Fibroblast of pulmonary artery (primary cell): Measurements from ENCODE around the gene NPAS3.

ENCODE experiments used
- DNase-seq: peaks from one replicate; pipeline ENCODE4 v3.0.0-alpha.2; 2010; ENCODE audit warnings: low read depth
- H3K4me3 ChIP-seq: replicated peaks from 2 replicates; pipeline ENCODE4 v1.5.1; 2011; ENCODE audit warnings: low read depth, mild to moderate bottlenecking, control low read depth, low read length, moderate library complexity
- TF ChIP-seq, protein P1 (sequence below): IDR thresholded peaks from 2 replicates; pipeline ENCODE4 v1.5.1; 2011; ENCODE audit warnings: mild to moderate bottlenecking, control low read depth, low read length, inconsistent platforms; ENCODE audit errors: missing control alignments

Gene NPAS3

GRCh38 chr14:33430414-33431035 is 491.8 kb downstream of the NPAS3 start:
- no peak overlapping the region for H3K4me3 ChIP-seq
- TF ChIP-seq, protein P1, sequence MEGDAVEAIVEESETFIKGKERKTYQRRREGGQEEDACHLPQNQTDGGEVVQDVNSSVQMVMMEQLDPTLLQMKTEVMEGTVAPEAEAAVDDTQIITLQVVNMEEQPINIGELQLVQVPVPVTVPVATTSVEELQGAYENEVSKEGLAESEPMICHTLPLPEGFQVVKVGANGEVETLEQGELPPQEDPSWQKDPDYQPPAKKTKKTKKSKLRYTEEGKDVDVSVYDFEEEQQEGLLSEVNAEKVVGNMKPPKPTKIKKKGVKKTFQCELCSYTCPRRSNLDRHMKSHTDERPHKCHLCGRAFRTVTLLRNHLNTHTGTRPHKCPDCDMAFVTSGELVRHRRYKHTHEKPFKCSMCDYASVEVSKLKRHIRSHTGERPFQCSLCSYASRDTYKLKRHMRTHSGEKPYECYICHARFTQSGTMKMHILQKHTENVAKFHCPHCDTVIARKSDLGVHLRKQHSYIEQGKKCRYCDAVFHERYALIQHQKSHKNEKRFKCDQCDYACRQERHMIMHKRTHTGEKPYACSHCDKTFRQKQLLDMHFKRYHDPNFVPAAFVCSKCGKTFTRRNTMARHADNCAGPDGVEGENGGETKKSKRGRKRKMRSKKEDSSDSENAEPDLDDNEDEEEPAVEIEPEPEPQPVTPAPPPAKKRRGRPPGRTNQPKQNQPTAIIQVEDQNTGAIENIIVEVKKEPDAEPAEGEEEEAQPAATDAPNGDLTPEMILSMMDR = no peak
- no peak for DNase-seq

DNA sequence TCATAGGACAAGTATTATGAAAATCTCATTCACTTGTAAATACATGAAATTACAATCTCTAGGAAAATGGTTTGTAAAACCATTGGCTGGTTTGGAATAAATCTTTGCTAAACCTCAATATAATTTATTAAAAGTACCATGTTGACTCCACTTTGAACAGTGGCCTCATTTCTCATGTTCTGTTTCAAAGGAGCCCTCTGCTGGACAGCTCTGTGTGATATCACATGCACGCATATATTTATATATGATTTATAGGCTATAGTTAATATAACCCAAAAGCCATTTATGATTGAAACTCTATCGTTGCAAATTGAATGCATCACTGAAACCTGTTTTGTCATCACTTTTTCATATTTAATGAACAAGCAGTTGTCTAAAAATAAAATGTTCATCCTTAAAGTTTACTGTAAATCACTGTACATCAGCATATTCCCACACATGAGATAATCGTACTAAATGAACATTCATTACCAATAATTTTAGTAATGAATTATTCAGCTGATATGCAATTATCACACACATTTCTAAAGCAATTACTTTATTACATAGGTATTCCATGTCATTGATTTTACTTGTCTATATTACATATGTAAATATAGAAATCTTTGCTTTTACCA is 493.8 kb downstream of the NPAS3 start:
- peak; percentile 69 for DNase-seq
- TF ChIP-seq, protein P1 = peak; percentile 67
- H3K4me3 ChIP-seq = no peak overlapping the region

GRCh38 chr14:33433396-33433795 is 494.7 kb downstream of the NPAS3 start:
- DNase-seq = no peak
- TF ChIP-seq, protein P1 = no peak
- no peak overlapping the region for H3K4me3 ChIP-seq

DNA sequence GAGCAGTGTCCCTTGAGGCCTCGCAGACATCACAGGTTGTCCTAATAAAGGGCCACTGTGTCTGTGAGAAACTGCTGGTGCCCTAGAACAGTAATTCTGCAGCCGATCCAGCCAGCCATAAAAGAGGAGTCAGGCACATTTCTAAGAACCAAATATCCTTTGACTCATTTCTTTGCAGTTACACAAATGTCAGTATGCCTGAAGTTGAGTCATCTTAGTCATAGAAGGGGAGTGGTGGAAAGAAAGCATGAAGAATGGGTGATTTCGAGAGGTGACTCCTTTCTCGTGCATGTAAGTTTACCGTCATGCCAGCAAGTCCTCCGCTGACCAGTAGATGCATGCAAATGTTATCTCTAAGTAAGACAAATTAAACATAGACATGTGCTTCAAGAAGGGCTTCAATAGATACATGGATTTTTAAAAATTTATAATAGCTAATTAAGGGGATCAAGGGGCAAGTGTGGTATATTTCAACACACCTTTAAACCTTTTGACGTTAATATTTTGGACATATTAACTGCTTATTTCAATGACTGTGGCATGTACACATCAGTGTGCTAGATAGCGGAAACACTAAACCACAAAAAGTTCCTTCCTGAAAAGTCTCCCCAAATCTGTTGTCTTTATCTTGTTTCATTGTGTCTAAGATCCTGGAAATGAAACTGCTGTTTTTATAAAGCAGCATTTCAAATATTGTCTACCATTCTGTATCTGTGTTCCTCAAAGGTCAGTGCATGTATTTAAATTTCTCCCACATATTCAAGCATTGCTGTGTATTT is 497.4 kb downstream of the NPAS3 start:
- DNase-seq = peak; percentile 84
- H3K4me3 ChIP-seq = no peak overlapping the region
- TF ChIP-seq, protein P1 = no peak

GRCh38 chr14:33441633-33442032 is 503.0 kb downstream of the NPAS3 start:
- DNase-seq = no peak
- no peak overlapping the region for H3K4me3 ChIP-seq
- TF ChIP-seq, protein P1 = no peak

GRCh38 chr14:33444136-33444535 is 505.5 kb downstream of the NPAS3 start:
- no peak for DNase-seq
- no peak overlapping the region for H3K4me3 ChIP-seq

More at GRCh38 chr14:33444136-33444535, 505.5 kb downstream of the NPAS3 start:
- TF ChIP-seq, protein P1 = no peak
